NCI-H69 (cell line): Measurements from ENCODE around the gene GPHA2.

ENCODE experiments used
- DNase-seq: peaks from one replicate; lab custom pipeline; 2025; lab: John Stamatoyannopoulos, UW

GPHA2 gene

DNA sequence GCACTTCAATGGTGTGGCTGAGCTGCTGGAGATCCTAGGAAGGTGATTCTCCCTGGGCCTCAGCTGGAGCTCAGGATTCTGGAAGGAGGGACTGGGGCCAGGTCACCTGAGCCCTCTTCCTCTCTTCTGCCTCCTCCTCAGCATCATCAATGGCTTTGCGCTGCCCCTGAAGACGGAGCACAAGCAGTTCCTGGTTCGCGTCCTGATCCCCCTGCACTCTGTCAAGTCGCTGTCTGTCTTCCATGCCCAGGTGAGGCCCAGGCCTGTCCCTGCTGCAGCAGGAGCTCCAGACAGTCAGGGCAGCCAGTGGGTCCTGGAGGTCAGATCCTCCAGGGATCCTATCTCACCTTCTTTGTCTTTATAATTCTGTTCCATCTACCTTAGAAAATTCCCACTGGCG lies 5.4 kb downstream of the GPHA2 start:
- DNase-seq = no peak

GRCh38 chr11:64929625-64930024 lies 6.1 kb downstream of the GPHA2 start:
- no peak for DNase-seq

GRCh38 chr11:64928957-64929356 lies 6.7 kb downstream of the GPHA2 start:
- DNase-seq = no peak

DNA sequence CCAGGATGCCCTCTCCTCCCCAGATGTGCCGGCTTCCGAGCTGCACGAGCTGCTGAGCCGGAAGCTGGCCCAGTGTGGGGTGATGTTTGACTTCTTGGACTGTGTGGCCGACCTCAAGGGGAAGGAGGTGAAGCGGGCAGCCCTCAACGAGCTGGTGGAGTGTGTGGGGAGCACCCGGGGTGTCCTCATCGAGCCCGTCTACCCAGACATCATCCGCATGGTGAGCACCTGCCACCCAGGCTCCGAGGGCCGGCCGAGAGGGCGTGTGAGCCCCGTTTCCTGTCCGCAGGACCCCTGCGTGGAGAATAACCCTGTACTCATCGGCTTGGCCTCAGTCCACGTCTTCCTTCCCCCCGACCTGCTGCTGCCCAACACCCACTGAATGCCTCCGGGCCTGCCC lies 9.0 kb downstream of the GPHA2 start:
- DNase-seq = no peak

DNA sequence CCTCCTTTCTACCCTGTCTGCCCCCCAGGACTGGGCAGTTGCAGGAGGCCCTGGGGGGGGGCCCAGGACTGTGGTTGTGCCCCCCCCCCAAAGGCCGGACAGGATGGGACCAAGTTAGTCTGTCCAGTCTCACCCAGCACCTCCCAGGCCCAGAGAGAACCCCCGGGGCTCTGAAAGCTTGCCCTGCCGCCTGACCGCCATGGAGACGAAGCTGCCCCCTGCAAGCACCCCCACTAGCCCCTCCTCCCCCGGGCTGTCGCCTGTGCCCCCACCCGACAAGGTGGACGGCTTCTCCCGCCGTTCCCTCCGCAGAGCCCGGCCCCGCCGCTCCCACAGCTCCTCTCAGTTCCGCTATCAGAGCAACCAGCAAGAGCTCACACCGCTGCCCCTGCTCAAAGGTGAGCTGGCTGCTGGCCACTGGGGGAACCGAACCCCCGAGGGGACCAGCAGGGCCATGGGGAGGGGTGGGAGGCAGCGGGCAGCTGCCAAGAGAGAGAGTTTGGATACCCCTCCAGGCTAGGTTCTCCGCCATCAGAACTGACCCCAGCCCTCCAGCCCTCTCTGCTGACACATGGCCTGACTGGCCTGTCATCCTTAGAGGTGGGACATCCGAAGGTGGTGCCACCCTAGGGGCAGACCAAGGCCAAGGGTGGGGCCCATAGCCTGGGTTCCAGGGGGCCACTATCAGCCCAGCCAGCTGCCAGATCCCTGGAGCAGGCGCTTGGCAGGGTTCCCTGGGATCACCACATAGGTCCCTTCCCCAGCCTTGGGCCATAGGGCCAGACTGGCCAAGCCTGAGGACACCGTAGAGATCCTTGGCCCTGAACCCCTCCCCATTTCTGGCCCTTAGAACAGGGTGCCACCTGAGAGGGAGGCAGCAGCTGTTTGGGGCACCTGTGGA lies 9.9 kb downstream of the GPHA2 start:
- DNase-seq = no peak

DNA sequence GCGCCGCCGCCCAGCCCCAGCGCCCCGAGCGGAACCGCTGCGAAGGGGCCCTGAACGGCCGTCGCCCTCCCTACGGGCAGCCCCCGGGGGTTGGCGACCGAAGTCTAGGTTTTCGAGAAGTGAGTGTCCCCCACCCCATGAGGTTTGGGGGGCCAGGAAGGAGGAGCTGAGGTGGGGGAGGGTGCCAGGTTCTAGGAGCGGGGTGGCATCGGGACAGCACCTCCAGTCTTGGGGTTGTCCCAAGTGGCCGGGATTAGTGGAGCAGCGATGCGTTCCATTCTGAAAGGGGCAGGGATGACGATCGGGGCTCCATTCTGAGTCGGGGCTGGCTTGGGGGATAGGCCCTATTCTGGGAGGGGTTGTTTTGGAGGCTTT lies 10.8 kb downstream of the GPHA2 start:
- peak; percentile 43 for DNase-seq

GRCh38 chr11:64923944-64924909 lies 11.5 kb downstream of the GPHA2 start, which contains the start of gene PPP2R5B:
TSS of gene PPP2R5B (plus strand) at chr11:64924689. CDS start at chr11:64925735, 1,046 bp downstream.
- peak; percentile 95 for DNase-seq

- DNase-seq = no peak
Measured at GRCh38 chr11:64923151-64923661, 12.5 kb downstream of the GPHA2 start.

DNA sequence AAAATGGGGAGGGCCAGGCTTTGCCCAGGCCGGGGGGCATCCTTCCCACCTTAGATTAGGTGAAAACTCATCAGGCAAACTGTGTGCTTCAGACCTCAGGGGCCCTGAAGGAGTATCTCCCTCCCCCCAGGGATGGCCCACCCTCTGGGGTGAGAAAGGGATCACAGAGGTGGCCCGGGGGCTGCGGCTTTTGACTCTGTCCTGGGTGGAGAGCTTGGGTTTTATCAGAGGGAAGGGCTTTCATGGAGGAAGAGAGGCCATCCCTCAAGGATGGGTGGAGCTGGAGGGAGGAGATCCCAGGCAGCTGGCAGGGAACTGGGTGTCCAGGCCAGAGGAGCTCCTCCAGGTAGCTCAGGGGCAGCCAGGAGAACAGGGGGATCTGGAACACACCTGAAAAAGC lies 14.3 kb downstream of the GPHA2 start:
- no peak for DNase-seq

GRCh38 chr11:64920124-64920523 lies 15.6 kb downstream of the GPHA2 start:
- DNase-seq = no peak

GRCh38 chr11:64919627-64920026 lies 16.1 kb downstream of the GPHA2 start:
- DNase-seq = no peak

DNA sequence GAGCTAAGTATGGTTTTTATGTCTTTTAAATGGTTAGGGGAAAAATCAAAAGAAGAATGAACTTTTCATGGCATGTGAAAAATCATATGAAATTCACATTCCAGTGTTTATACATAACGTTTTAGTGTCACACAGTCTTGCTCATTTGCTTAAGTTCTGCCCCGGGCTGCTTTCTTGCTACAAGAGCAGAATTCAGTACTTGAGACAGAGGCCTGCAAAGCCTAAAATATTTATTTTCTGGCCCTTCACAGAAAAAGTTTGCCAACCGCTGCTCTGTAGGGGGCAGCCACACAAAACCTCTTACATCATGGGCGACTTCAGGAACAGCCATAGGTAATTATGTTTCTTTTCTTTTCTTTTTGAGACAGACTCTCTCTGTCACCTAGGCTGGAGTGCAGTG lies 17.7 kb downstream of the GPHA2 start:
- peak; percentile 44 for DNase-seq

DNA sequence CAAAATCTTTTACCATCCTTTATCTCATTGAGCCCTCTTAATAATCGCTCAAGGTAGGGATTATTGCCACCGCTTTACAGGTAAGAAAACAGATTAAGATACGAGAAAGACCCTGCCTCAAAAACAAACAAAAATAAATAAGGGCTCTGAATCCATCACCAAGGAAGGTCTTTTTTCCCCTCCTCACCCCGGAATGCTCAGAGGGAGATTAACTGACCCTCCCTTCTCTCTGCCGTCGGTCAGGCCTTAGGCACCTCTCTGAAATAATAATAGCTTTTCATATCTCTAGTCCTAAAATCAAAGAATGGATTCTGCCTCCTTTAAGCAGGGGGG lies 18.1 kb downstream of the GPHA2 start:
- DNase-seq = no peak

- peak; percentile 100 for DNase-seq
Measured at GRCh38 chr11:64916775-64917662, 18.7 kb downstream of the GPHA2 start, which contains the start of gene ATG2A. TSS of gene ATG2A (minus strand) at chr11:64917209. CDS start at chr11:64917135, 74 bp downstream.

DNA sequence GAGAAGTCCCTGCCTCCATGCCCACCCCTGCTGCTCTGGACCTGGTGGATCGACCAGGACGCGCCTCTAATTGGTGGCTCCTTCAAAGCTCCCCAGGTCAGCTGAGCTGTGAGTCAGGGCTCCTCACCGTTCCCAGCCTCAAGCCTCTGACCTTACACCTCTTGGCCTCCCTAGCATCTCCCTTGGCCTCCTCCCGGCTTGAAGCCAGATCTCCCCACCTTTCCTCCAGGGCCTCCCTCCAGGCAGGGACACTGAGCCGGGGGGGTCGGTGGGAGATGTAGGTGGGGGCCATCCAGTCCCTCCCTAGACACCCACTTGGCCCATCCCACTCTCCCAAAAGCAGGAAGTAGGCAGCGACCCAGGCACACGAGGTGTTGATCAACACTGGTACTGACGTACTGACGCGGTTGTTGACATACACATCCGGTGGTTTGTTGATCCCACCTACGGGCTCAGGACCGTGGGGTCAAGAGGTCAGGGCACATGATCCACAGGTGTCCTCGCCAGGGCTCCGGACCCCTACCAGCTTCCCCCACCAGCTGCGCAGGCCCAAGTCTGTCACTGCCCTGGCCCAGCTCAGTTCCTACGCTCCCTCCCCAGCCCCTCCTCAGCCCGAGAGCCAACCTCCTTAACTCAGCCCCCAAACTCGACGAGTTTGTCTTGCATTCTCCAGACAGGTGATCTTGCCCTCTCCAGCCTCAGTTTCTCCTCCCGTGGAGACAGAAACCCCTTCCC lies 19.5 kb downstream of the GPHA2 start:
- DNase-seq = peak; percentile 51

GRCh38 chr11:64915376-64915887 lies 20.3 kb downstream of the GPHA2 start:
- DNase-seq = no peak

- DNase-seq = no peak
Measured at GRCh38 chr11:64914123-64914522, 21.6 kb downstream of the GPHA2 start.

- DNase-seq = no peak
Measured at GRCh38 chr11:64913171-64913727, 22.4 kb downstream of the GPHA2 start.

- DNase-seq = no peak
Measured at GRCh38 chr11:64911689-64912088, 24.0 kb downstream of the GPHA2 start.

GRCh38 chr11:64911142-64911541 lies 24.6 kb downstream of the GPHA2 start:
- DNase-seq = no peak
